GOT3 (cell line): ENCODE data around the gene SMOC2.
"Not testable (repeated sequence)": the region's sequence is repeated elsewhere in the genome, so short reads cannot be mapped to it uniquely, and the experiment has no call there.

Experiments
- DNase-seq: peaks from one replicate; lab custom pipeline; 2025; ENCODE audit warnings: mixed read lengths; lab: John Stamatoyannopoulos, UW

SMOC2 gene

GRCh38 chr6:168601111-168601510 lies 160.1 kb downstream of the SMOC2 start:
- no peak for DNase-seq

- no peak for DNase-seq
Observed at GRCh38 chr6:168601546-168601945, 160.6 kb downstream of the SMOC2 start.

- no peak for DNase-seq
Observed at GRCh38 chr6:168602576-168602975, 161.6 kb downstream of the SMOC2 start.

GRCh38 chr6:168603234-168603633 lies 162.2 kb downstream of the SMOC2 start:
- DNase-seq: no peak

GRCh38 chr6:168605964-168606363 lies 165.0 kb downstream of the SMOC2 start:
- DNase-seq: no peak

- DNase-seq: no peak
Observed at GRCh38 chr6:168606722-168607121, 165.7 kb downstream of the SMOC2 start.

- DNase-seq: no peak
Observed at GRCh38 chr6:168607272-168608112, 166.5 kb downstream of the SMOC2 start.

- no peak for DNase-seq
Observed at GRCh38 chr6:168608113-168608400, 167.1 kb downstream of the SMOC2 start.

- no peak for DNase-seq
Observed at GRCh38 chr6:168609026-168609685, 168.2 kb downstream of the SMOC2 start.

GRCh38 chr6:168609914-168610490 lies 169.0 kb downstream of the SMOC2 start:
- no peak for DNase-seq

GRCh38 chr6:168610966-168611365 lies 170.0 kb downstream of the SMOC2 start:
- DNase-seq: not testable (repeated sequence)

GRCh38 chr6:168611691-168612090 lies 170.7 kb downstream of the SMOC2 start:
- no peak for DNase-seq

GRCh38 chr6:168612586-168612985 lies 171.6 kb downstream of the SMOC2 start:
- DNase-seq: no peak

GRCh38 chr6:168615837-168616236 lies 174.9 kb downstream of the SMOC2 start:
- no peak for DNase-seq

GRCh38 chr6:168616816-168617765 lies 176.1 kb downstream of the SMOC2 start:
- no peak for DNase-seq

GRCh38 chr6:168618546-168619315 lies 177.7 kb downstream of the SMOC2 start:
- DNase-seq: no peak

GRCh38 chr6:168619560-168620314 lies 178.8 kb downstream of the SMOC2 start:
- DNase-seq: no peak

GRCh38 chr6:168620578-168620977 lies 179.6 kb downstream of the SMOC2 start:
- no peak for DNase-seq

- DNase-seq: no peak
Observed at GRCh38 chr6:168623736-168624135, 182.8 kb downstream of the SMOC2 start.

GRCh38 chr6:168624540-168624939 lies 183.6 kb downstream of the SMOC2 start:
- DNase-seq: no peak

GRCh38 chr6:168624948-168625347 lies 184.0 kb downstream of the SMOC2 start:
- no peak for DNase-seq
